TTC549 (cell line): Measurements from ENCODE around the gene ZDHHC14.
"Not testable (repeated sequence)": the region's sequence is repeated elsewhere in the genome, so short reads cannot be mapped to it uniquely, and the experiment has no call there.

ENCODE experiments used
- FAIRE-seq: peaks from 2 replicates; lab custom pipeline; 2012; peaks lifted over from hg19 to GRCh38; lab: Jason Lieb, UNC

Gene ZDHHC14

GRCh38 chr6:157445277-157446009, 64.5 kb downstream of the ZDHHC14 start:
- FAIRE-seq, result no peak

DNA sequence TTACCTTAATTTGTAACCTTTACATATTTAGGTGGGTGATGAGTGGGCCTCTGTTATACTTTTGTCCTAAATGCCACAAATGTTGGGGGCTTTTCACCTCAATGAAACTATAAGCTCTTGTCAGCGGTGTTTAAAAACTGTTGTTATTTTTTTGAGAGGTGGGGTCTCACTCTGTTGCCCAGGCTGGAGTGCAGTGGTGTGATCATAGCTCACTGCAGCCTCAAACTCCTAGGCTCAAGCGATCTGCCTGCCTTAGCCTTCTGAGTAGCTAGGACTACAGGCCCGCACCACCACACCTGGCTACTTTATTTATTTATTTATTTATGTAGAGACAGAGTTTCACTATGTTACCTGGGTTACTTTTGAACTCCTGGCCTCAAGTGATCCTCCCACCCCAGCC, 66.7 kb downstream of the ZDHHC14 start:
- no peak for FAIRE-seq

- FAIRE-seq, result no peak
Measured at GRCh38 chr6:157449610-157450009, 68.6 kb downstream of the ZDHHC14 start.

GRCh38 chr6:157450931-157451742, 70.1 kb downstream of the ZDHHC14 start:
- no peak for FAIRE-seq

GRCh38 chr6:157452096-157452495, 71.1 kb downstream of the ZDHHC14 start:
- no peak for FAIRE-seq

DNA sequence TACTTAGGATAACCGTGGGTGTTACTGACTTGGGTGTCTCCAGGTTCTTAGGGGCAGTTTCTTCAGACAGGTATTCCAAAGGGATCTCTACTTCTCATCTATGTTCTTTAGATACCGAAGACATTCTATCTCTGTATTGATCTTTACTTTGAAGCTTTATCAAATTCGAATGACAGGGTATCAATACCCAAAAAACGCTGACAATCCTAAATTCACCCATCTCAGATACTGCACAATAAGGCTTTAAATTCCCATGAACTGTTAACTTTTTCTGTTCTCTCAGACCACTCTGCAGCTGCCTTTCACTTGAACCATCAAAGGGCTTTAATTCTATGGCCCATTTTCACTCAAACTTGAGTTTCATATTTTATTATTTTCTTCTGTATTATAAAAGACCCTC, 72.1 kb downstream of the ZDHHC14 start:
- FAIRE-seq, result no peak

GRCh38 chr6:157453978-157454377, 73.0 kb downstream of the ZDHHC14 start:
- no peak for FAIRE-seq

GRCh38 chr6:157454762-157455714, 74.0 kb downstream of the ZDHHC14 start:
- no peak for FAIRE-seq

DNA sequence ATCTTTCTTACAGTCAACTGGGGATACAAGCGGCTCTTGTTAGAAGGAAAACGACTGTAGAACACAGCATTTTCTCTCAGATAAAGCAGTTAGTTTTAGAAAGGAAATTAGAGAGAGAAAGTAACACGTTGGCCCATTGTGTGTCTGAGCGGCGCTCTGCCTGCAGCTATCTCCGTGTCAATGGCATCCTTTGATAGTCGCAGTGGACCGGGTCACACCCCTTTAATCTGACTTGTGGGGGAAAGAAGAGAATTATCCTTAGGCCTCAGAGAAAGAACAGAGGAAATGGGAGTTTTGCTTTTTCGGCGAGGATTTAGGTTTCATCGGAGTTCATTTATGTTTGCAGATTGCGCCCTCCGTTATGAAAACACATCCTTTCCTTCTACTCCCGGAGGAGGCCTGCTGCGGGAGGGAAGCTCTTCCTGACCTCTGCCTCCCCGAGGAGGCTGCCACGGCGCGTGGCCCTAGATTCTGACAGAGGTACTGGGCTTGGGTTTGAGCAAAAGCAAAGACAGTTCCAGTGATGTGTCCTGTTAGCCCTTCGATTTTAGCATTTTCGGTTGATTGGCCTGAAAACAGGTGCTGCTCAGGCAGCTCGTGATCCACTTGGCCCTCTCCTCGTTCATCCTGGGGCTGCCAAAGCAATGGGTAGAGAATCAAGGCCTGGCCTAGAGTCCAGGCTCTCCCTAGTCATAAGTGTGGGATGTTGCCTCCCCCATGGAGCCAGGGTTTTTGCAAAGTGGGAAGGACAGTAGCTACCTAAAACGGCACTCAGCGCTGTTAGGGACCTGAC, 74.9 kb downstream of the ZDHHC14 start:
- no peak for FAIRE-seq

GRCh38 chr6:157456524-157456829, 75.5 kb downstream of the ZDHHC14 start:
- FAIRE-seq, result no peak

DNA sequence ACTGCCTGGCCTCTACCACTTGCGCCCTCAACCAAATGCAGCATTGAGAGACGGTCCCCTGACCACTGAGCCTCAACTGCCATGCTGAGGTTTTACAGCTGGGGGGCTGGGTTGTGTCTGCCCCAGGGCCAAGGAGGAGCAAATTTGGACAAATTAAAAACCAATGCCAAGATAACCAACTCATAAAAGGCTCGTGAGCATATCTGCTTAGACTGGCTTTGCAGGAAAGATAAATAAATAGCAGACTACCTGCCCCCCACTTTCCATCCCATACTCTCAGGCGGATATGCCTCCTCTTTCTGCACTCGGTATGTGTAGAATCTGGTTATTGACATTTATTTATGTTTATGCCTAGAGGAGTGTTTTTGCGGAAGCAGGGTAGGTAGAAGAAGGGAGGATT, 76.8 kb downstream of the ZDHHC14 start:
- no peak for FAIRE-seq

DNA sequence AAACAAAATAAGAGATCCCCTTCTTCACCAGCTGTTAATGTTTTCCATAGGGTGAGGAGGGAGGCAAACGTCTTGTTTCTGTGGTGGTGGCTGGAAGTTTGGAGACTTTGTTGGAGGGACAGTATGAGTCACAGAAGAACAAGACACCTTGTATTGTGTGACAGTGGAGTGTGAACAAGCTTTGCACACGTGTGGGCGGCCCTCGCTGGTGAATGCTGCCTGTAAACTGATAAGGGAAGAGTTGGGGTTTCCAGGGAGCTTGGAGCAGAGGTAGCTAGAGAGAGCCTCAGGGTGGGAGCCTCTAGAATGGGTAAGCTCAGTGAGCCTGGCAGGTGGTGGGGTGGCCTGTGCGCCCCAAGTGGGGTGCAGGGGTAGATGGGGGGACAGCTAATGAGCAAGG, 78.3 kb downstream of the ZDHHC14 start:
- FAIRE-seq, result no peak

DNA sequence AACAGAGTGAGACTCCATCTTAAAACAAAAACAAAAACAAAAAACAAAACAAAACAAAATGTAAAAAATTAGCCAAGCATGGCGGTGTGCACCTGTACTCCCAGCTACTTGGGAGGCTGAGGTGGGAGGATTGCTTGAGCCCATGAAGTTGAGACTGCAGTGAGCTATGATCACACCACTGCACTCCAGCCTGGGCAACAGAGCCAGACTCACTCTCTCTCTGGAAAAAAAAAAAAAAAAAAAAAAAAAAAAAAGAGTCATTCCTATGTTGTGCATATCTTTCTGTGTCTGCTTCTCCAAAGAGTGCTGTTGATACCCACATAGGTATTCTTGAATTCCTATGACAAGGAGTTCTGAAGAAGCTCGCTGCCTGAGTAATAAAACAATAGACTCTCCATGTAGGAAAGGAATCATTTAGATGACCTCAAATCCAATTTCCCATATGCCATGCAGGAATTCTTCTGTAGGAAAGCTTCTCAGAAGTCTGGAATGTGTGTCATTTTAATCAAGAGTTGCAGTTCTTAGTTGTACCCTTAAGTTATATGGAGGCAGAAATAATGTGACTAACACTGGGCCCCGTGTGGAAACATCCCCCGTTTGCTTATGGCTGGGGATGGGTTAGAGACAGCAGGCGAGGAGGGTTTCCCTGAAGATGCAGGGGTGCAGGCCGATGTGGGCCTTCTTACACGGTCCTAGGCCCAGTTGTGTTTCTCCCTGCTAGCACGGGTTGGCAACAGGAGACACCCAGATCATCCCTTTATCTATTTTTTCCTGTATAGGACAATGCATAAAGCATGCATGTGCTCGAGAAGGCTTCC, 79.4 kb downstream of the ZDHHC14 start:
- no peak for FAIRE-seq

GRCh38 chr6:157461000-157461915, 80.3 kb downstream of the ZDHHC14 start:
- no peak for FAIRE-seq

- no peak for FAIRE-seq
Measured at GRCh38 chr6:157462956-157463742, 82.2 kb downstream of the ZDHHC14 start.

GRCh38 chr6:157463743-157464135, 82.7 kb downstream of the ZDHHC14 start:
- FAIRE-seq, result not testable (repeated sequence)

DNA sequence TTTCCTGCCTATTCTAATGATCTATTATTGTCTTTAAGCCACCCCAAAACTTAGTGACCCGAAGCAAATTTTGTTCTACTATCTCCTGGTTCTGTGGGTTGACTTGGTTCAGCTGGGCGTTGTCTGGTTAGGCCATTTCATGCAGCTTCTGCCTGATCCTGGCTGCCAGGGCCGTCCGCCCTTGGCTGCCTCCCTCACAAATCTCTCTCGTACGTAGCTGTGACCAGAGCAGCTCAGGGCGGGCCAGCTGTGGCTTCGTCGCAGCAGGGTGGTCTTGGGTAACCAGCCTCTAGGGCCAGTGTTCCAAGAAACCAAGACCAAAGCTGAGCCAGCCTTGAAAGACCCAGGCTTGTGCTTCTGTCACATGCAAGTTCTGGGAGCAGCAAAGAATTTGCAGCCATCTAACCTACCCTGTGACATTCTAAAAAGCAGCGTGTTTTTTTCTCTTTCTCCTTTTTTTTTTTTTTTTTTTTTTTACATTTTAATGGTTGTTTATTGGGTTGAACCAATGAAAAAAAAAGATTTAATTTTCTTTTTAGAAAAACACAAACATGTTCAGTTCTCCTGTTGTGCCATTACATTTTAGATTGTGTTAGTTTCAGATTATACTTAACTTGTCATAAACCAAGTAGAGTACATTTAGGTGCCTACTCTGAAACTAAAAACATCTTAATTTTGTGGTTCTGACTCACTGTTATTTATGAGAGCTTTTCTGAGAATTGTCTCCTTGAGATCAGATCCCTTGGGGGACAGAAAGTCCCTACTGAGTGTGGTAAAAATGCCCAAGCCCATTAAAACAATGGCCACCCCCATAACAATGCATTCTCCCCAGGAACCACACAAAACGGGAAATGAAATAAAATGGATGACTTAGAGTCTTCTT, 83.9 kb downstream of the ZDHHC14 start:
- FAIRE-seq, result no peak

- no peak for FAIRE-seq
Measured at GRCh38 chr6:157466342-157466648, 85.3 kb downstream of the ZDHHC14 start.
